ENCODE data around the gene CYB561D2.

- TF ChIP-seq EZH2 (IDR thresholded peaks at IDR 0.05; ENCODE audit: insufficient read depth, poor library complexity, severe bottlenecking) (no peak), EZH2phosphoT487 (IDR thresholded peaks at IDR 0.05; ENCODE audit: insufficient read depth, low read depth) (no peak)
Observed at GRCh38 chr3:50358911-50359759, 8.5 kb downstream of the CYB561D2 start, which contains the start of gene TMEM115.
